ENCODE results near the gene ZNF580. TPM values are rescaled to one million over a fixed set of nuclear protein-coding genes. Genes with fewer than 3 reads are reported as not detected.
A peak's percentile ranks its signal among the peaks of the same experiment; 100 is the strongest.

ZNF580 gene
- polyA plus RNA-seq, 10 donors: 17.4 to 27.7 (median 18.9) TPM

GRCh38 chr19:55674841-55675660 lies 34.2 kb downstream of the ZNF580 start, which contains the start of gene EPN1:
Gene EPN1, plus strand, starts transcription at chr19:55675226. Its CDS starts 3,402 bp downstream, at chr19:55678628.
- peak; percentile 94 to 97 (median 96) for DNase-seq

GRCh38 chr19:55675661-55676354 lies 35.0 kb downstream of the ZNF580 start:
- no peak for DNase-seq

- no peak for DNase-seq
Observed at GRCh38 chr19:55676383-55676782, 35.6 kb downstream of the ZNF580 start.

GRCh38 chr19:55676889-55677505 lies 36.2 kb downstream of the ZNF580 start:
- no peak for DNase-seq

GRCh38 chr19:55677572-55678028 lies 36.8 kb downstream of the ZNF580 start:
- DNase-seq: no peak

- peak in 2 of 3 donors; percentile 26 to 49 for DNase-seq
Observed at GRCh38 chr19:55678121-55678671, 37.4 kb downstream of the ZNF580 start.

GRCh38 chr19:55679343-55680257 lies 38.8 kb downstream of the ZNF580 start:
- no peak for DNase-seq

- no peak for DNase-seq
Observed at GRCh38 chr19:55680339-55681130, 39.7 kb downstream of the ZNF580 start.

GRCh38 chr19:55681131-55682092 lies 40.6 kb downstream of the ZNF580 start:
- DNase-seq: no peak

GRCh38 chr19:55683449-55684261 lies 42.9 kb downstream of the ZNF580 start:
- no peak for DNase-seq

GRCh38 chr19:55684946-55685681 lies 44.3 kb downstream of the ZNF580 start:
- DNase-seq: no peak

- DNase-seq: no peak
Observed at GRCh38 chr19:55685776-55686175, 45.0 kb downstream of the ZNF580 start.

GRCh38 chr19:55686311-55687050 lies 45.7 kb downstream of the ZNF580 start:
- no peak for DNase-seq

GRCh38 chr19:55687281-55688201 lies 46.7 kb downstream of the ZNF580 start:
- DNase-seq: no peak
